ENCODE data around the gene EPPIN.
"Not testable (repeated sequence)": the region's sequence is repeated elsewhere in the genome, so short reads cannot be mapped to it uniquely, and the experiment has no call there.

DNA sequence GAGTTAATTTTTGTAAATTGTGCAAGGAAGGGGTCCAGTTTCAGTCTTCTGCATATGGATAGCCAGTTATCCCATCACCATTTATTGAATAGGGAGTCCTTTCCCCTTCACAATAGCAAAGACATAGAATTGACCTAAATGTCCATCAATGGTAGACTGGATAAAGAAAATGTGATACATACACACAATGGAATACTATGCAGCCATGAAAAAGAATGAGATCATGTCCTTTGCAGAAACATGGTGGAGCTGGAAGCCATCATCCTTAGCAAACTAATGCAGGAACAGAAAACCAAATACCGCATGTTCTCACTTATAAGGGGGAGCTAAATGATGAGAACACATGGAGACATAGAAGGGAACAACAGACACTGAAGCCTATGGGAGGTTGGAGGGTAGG lies 22.4 kb upstream of the EPPIN start:
- TF ChIP-seq, protein P1, sequence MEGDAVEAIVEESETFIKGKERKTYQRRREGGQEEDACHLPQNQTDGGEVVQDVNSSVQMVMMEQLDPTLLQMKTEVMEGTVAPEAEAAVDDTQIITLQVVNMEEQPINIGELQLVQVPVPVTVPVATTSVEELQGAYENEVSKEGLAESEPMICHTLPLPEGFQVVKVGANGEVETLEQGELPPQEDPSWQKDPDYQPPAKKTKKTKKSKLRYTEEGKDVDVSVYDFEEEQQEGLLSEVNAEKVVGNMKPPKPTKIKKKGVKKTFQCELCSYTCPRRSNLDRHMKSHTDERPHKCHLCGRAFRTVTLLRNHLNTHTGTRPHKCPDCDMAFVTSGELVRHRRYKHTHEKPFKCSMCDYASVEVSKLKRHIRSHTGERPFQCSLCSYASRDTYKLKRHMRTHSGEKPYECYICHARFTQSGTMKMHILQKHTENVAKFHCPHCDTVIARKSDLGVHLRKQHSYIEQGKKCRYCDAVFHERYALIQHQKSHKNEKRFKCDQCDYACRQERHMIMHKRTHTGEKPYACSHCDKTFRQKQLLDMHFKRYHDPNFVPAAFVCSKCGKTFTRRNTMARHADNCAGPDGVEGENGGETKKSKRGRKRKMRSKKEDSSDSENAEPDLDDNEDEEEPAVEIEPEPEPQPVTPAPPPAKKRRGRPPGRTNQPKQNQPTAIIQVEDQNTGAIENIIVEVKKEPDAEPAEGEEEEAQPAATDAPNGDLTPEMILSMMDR (conservative IDR thresholded peaks at IDR 0.05; ENCODE audit: low read length), result not testable (repeated sequence)
- not testable (repeated sequence) for TF ChIP-seq EZH2phosphoT487 (IDR thresholded peaks at IDR 0.05; ENCODE audit: borderline replicate concordance)

Data from Loucy (cell line).